Mammary epithelial cell (primary cell): Measurements from ENCODE around the gene OR2D3.

Experiments
- EZH2 ChIP-seq: IDR thresholded peaks from 2 replicates; pipeline ENCODE4 v1.6.1; 2012; ENCODE audit warnings: low read length, inconsistent platforms, borderline replicate concordance
- TF ChIP-seq, protein P1 (sequence below), 2 donors: IDR thresholded peaks in 1 of 2; conservative IDR thresholded peaks in 1 of 2; 2 replicates each; pipeline ENCODE4 v1.5.1; 2011 to 2012; ENCODE audit warnings: inconsistent platforms in 2 of 2, low read length in 2 of 2, mild to moderate bottlenecking in 2 of 2, control low read depth in 1 of 2, low read depth in 1 of 2; ENCODE audit not compliant: insufficient read depth in 1 of 2; ENCODE audit errors: extremely low read depth in 1 of 2

DNA sequence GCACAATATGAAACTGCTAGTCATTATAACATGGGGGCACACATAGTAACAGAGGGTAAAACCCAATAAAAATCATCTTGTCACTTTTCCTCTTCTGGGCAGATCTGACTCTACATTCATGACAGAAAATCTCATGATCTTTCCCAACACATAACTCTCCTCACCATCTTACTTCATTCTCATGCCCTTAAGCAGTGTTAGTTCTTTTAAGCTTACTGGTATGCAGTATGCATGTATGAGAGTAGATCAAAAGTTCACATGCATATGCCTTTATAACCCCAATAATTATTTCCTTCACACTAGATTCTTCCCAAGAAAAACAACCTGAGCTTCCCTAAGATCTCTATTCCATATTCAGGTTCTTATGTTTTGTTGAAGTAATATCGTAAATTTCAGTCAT is 49.5 kb upstream of the OR2D3 start:
- TF ChIP-seq, protein P1, sequence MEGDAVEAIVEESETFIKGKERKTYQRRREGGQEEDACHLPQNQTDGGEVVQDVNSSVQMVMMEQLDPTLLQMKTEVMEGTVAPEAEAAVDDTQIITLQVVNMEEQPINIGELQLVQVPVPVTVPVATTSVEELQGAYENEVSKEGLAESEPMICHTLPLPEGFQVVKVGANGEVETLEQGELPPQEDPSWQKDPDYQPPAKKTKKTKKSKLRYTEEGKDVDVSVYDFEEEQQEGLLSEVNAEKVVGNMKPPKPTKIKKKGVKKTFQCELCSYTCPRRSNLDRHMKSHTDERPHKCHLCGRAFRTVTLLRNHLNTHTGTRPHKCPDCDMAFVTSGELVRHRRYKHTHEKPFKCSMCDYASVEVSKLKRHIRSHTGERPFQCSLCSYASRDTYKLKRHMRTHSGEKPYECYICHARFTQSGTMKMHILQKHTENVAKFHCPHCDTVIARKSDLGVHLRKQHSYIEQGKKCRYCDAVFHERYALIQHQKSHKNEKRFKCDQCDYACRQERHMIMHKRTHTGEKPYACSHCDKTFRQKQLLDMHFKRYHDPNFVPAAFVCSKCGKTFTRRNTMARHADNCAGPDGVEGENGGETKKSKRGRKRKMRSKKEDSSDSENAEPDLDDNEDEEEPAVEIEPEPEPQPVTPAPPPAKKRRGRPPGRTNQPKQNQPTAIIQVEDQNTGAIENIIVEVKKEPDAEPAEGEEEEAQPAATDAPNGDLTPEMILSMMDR (conservative IDR thresholded peaks at IDR 0.05 in 1 of 2, IDR thresholded peaks at IDR 0.05 in 1 of 2; ENCODE audit: extremely low read depth in 1 of 2, insufficient read depth in 1 of 2, low read depth in 1 of 2, low read length in 2 of 2), result no peak
- no peak for TF ChIP-seq EZH2
